Iris pigment epithelial cell (primary cell): ENCODE data around the gene ISY1.
"Not testable (repeated sequence)": the region's sequence is repeated elsewhere in the genome, so short reads cannot be mapped to it uniquely, and the experiment has no call there.

Experiments
- DNase-seq: peaks from one replicate; pipeline ENCODE4 v3.0.0-alpha.2; 2011; ENCODE audit warnings: low read depth

Gene ISY1

GRCh38 chr3:129166579-129167332, 5.9 kb upstream of the ISY1 start:
- DNase-seq = no peak

- DNase-seq = not testable (repeated sequence)
Measured at GRCh38 chr3:129165594-129165993, 4.7 kb upstream of the ISY1 start.

- DNase-seq = no peak
Measured at GRCh38 chr3:129164500-129164899, 3.6 kb upstream of the ISY1 start.

- no peak for DNase-seq
Measured at GRCh38 chr3:129162729-129163579, 2.1 kb upstream of the ISY1 start.

- peak; percentile 19 for DNase-seq
Measured at GRCh38 chr3:129161860-129162271, 1.0 kb upstream of the ISY1 start.

GRCh38 chr3:129144786-129145185, 16.1 kb downstream of the ISY1 start:
- no peak for DNase-seq

GRCh38 chr3:129141011-129141410, 19.9 kb downstream of the ISY1 start:
- not testable (repeated sequence) for DNase-seq

- no peak for DNase-seq
Measured at GRCh38 chr3:129139911-129140310, 21.0 kb downstream of the ISY1 start.

- DNase-seq = not testable (repeated sequence)
Measured at GRCh38 chr3:129136275-129136674, 24.6 kb downstream of the ISY1 start.

GRCh38 chr3:129132097-129132866, 28.6 kb downstream of the ISY1 start:
- DNase-seq = no peak

GRCh38 chr3:129131465-129132088, 29.3 kb downstream of the ISY1 start:
- DNase-seq = no peak

GRCh38 chr3:129130291-129130813, 30.5 kb downstream of the ISY1 start:
- DNase-seq = no peak

- no peak for DNase-seq
Measured at GRCh38 chr3:129128357-129129155, 32.3 kb downstream of the ISY1 start.

GRCh38 chr3:129126726-129127280, 34.1 kb downstream of the ISY1 start:
- no peak for DNase-seq

GRCh38 chr3:129123314-129124060, 37.4 kb downstream of the ISY1 start:
- no peak for DNase-seq

- DNase-seq = no peak
Measured at GRCh38 chr3:129122412-129123011, 38.4 kb downstream of the ISY1 start.

GRCh38 chr3:129121792-129122411, 39.0 kb downstream of the ISY1 start, which contains the start of gene RAB43:
RAB43 (minus strand) TSS chr3:129121804; CDS start chr3:129121489, 315 bp downstream.
- peak; percentile 74 for DNase-seq

GRCh38 chr3:129121016-129121791, 39.7 kb downstream of the ISY1 start:
- DNase-seq = peak; percentile 42
